HG03565 (cell line): Measurements from ENCODE around the gene GPA33.
"Not testable (repeated sequence)": the region's sequence is repeated elsewhere in the genome, so short reads cannot be mapped to it uniquely, and the experiment has no call there.

Source experiments
- ATAC-seq: cut with Tn5 transposase; IDR thresholded peaks from one replicate; pipeline ENCODE4 v1.9.1; 2021; ENCODE audit warnings: mild to moderate bottlenecking, moderate library complexity; ENCODE audit not compliant: unreplicated experiment

Gene GPA33

DNA sequence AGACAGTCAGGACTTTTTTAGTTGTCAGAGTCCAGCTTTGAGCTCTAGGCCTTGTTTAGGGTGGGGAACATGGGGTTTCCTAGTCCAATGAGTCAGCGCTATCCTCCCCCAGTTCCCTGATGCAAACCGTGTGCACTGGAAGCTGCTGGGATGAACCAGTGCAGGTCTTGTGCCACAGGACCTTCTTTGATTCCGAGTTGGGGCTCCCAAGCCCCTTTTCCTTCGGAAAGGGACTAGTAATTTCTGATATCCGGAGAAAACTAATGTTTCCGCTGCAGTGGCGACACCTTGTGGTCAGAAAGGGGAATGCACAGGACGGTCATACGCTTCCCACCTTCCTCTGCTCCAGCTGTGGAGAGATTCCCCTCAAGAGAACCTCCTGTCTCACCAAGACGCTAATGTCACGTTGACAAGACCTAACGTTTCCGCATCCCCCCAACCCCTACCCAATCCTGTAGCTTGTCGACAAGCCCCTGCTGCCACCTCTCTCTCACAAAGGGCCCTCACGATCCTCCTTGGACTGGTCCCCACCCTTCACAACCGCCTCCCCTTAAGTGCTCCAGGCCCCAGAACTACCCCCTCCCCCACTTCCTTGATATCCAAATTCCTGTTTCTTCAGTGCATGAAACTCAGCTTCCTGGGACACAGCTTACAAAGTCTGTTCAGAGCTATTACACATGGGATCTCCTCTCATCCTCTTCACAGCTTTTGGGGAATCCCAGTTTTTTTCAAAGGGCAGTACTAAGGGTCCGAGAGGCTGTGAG, 30.9 kb downstream of the GPA33 start:
- no peak for ATAC-seq

GRCh38 chr1:167057241-167057688, 32.9 kb downstream of the GPA33 start:
- ATAC-seq: peak; percentile 59

DNA sequence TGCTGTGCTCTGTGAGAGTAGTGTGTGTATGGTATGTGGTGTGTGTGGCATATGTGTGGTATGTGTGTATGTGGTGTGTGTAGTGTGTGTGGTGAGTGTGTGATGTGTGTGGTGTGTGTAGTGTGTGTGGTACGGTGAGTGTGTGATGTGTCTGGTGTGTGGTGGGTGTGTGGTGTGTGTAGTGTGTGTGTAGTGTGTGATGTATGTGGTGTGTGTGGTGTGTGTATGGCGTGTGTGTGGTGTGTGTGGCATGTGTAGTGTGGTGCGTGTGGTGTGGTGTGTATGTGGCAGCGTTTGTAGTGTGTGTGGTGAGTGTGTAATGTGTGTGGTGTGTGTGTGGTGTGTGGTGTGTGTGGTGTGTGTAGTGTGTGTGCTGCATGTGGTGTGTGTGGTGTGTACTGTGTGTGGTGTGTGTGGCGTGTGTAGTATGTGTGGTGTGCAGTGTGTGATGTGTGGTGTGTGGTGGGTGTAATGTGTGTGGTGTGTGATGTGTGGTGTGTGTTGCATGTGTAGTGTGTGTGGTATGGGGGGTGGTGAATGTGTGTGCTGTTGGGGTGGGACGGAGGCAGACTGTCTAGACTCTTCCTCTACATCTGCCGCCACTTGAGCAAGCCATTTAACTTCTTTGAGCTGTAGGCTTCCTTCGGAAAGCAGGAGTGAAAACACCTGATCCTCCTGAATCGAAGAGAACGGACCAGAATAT, 33.5 kb downstream of the GPA33 start:
- ATAC-seq: peak; percentile 17

GRCh38 chr1:167054946-167055630, 35.1 kb downstream of the GPA33 start:
- ATAC-seq: no peak

DNA sequence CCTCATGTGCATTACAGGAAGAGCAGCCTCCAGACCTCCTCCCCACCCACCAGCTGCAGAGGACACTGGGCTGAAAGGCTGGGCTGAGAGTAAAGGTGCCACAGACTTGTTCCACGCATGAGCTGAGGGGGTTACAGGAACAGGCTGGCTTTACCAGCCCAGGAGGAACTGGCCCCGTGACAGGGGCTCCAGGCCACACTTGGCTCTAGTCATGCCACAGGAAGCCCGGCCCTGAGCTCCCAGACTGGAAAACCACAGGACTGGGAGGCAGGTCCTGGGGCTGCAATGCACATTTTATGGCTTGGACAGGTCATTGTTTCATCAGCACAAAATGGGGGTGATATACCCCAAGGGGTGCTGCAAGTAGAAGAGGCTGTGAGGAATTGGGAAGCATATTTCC, 35.6 kb downstream of the GPA33 start:
- ATAC-seq: no peak

DNA sequence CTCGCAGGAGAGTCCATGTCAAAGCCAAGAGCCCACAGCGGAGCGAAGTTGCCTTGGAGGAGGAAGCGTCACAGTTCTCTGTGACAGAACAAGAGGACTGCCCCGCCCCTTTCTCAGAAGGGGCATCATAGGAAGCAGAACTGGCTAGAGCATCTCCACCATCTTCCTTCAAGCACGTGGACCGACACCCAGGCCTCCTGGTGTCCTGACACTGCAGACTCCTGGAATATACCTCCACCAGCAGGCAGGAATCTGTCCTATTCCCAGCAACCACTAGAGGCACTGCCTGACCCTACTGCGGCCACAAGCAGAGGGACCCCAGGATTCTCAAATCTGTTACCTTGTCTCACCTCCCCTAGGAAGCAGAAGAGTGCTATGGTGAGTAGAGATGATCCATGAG, 37.8 kb downstream of the GPA33 start:
- ATAC-seq: no peak

DNA sequence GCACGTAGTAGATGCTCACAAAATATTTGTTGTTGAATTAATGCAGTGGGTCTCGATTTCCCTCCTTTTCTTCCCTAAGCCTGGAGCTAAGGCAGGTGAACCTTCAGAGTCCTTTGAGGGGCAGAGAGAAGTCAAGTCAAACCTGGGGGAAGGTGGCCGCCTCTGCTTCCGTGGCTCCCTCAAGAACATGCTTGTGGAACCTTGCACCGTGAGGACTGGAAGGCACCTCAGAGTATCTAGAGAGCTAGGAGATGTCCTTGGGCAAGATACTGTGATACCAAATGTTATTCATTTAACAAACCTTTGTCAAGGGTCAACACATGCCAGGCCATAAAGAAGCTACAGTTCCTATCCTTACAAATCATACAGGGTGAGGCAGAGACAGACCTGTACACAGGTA, 38.3 kb downstream of the GPA33 start:
- no peak for ATAC-seq

DNA sequence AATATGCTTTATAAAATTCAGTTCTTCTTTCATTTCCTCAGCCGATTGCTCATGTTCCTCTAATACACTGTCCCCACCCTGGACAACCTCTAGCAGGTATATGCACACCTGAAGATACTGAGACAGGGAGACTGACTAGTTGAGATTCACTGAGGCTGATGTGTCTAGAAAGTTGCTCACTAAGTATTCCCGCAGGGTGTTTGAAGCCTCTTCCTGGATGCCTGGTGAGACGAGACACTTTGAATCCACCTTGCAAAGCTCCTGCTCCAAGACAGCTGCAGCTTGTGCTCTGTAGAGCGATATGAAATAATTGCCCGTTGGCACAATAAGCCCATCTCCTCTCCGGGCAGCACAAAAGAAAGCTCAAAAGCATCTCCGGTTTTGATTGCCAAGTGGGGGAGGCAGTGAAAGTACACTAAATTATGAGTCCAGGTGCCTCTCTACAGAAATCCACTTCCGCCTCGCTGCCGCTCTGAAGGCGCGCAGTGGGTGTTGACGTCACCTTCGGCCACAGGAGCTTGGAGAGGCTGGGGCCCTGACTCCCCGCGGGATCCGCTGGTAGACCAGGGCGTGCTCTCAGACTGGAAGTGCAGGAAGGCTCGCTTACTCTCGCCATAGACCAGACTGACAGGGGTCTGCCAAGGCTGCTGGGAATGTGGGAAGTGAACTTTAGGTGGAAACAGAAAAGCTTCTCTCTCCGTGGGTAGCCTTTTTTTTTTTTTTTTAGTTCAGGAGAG, 46.3 kb downstream of the GPA33 start:
- ATAC-seq: peak; percentile 97

DNA sequence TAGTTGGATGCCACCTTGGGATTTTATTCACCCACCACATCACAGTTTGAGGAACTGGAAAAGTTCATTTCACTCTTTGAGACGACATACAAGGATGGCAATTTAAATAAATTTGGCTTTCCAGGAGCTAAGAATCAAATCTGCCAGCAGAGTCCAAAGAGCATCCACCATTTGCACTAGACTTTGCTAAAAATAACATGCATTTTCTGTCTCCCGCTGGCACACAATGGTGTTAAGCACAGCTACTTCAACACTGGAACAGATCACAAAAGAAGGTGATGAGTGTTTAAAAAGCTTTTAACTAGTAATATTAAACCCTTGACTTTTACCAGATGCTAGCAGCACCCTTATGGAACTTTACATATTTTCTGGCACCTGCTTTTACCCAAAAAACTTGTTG, 56.5 kb downstream of the GPA33 start:
- no peak for ATAC-seq

GRCh38 chr1:167029553-167029952, 60.6 kb downstream of the GPA33 start:
- ATAC-seq: not testable (repeated sequence)

GRCh38 chr1:167022384-167022783, 67.8 kb downstream of the GPA33 start:
- ATAC-seq: no peak

DNA sequence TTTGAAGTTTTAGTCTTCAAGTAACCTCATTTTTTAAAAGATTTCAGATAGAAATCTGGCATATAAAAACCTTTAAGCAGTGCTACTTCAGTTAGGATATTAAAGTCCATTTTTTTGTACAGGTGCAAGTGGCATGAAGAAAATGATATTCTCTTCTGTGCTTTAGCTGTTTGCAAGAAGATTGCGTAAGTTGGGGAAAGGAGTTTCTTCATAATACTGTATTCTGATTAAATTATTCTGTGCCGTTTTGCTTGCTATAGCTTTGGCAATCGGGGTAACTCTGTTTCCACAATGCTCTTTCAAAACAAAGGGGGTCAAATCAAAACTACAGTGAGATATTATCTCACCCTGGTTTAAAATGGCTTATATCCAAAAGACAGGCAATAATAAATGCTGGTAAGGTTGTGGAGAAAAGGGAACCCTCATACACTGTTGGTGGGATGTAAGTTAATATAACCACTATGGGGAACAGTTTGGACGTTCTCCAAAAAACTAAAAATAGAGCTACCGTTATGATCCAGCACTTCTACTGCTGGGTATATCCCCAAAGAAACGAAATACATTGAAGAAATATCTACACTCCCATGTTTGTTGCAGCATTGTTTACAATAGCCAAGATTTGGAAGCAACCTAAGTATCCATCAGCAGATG, 74.0 kb downstream of the GPA33 start:
- ATAC-seq: no peak

GRCh38 chr1:167013108-167013929, 76.9 kb downstream of the GPA33 start:
- no peak for ATAC-seq

DNA sequence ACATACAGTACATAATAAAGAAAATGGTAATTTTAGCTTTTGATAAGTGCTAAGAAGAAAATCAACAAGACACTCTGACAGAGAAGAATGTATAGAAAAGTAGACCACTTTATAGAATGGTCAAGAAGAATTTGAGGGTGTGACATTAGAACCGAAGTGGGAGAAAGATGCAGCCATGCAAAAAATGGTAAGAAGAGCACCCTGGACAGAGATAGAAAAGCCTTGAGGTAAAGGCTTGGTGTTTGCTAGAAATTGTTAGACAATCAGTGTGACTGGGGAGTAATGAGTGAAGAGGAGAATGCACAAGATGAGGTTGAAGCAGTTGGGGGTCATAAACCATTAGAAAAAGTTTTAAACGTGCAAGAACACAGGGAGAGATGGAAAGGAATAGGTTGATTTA, 77.6 kb downstream of the GPA33 start:
- no peak for ATAC-seq

GRCh38 chr1:167011560-167012191, 78.5 kb downstream of the GPA33 start:
- ATAC-seq: no peak

DNA sequence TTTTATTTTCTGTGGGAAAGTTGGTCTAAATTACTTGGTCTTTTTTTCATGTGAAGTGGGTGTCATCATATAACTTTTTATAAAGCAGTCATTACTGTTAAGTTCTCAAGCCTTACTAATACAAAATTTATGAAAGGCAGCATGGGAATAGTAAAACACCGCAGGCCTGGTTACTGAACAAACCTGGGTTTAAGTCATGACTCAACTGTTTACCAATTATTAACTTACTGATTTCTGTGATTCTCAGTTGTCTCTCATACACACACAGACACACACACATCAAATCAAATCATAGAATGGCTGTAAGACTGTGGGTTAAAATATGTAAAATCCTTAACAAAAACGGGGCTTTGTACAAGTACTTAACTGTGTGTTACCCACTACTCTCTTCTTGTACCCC, 86.5 kb downstream of the GPA33 start:
- no peak for ATAC-seq
